Pancreas (tissue), 10 donors: ENCODE results near the gene FMO3. TPM values are rescaled to one million over a fixed set of nuclear protein-coding genes. Genes with fewer than 3 reads are reported as not detected.
A peak's percentile ranks its signal among the peaks of the same experiment; 100 is the strongest.

ENCODE experiments used
- ATAC-seq, 4 donors: fragments of 200-7000 bp; cut with Tn5 transposase; one replicate each; pipeline versions ENCODE4 v1.8.0 to v1.9.1; 2020; ENCODE audit warnings: mild to moderate bottlenecking in 4 of 4, moderate library complexity in 4 of 4
- DNase-seq, 6 donors: peaks; one replicate each; pipeline ENCODE4 v3.0.0-alpha.2; 2020
- FAIRE-seq: peaks from 2 replicates; lab custom pipeline; 2012; peaks lifted over from hg19 to GRCh38; lab: Jason Lieb, UNC
- H3K27ac ChIP-seq, 4 donors: fragments of 200-600 bp; sonication (generic); 1 replicate in 3 of 4; 2 replicates in 1 of 4; pipeline versions ENCODE4 v1.5.0 to v1.8.0; 2020
- H3K27me3 ChIP-seq, 4 donors: fragments of 200-600 bp; one replicate each; pipeline ENCODE4 v1.8.0; 2021
- H3K36me3 ChIP-seq, 3 donors: fragments of 200-600 bp; sonication (generic) in 1 of 3; one replicate each; pipeline versions ENCODE4 v1.5.0 to v1.8.0; 2020 to 2021
- H3K4me1 ChIP-seq, 3 donors: fragments of 200-600 bp; one replicate each; pipeline ENCODE4 v1.8.0; 2021
- H3K4me3 ChIP-seq, 4 donors: fragments of 200-600 bp; sonication (generic) in 2 of 4; one replicate each; pipeline versions ENCODE4 v1.5.0 to v1.8.0; 2020 to 2021
- H3K9me3 ChIP-seq, 4 donors: fragments of 200-600 bp; one replicate each; pipeline ENCODE4 v1.8.0; 2021
- WGBS, 2 donors: extraction: QIAGEN DNeasy Blood & Tissue Kit; methylation state at CpG; one replicate each; pipeline ENCODE4 v1.1.7; 2013; 5-methylcytosine and 5-hydroxymethylcytosine counted together
- intact Hi-C, 3 donors: fragments of 100-400 bp; cut with DNase I; formaldehyde crosslinking; loops; one replicate each; pipeline versions ENCODE4 v1.11.1 to v1.14.2; 2022
- polyA plus RNA-seq, 2 donors: library from polyadenylated mRNA; stranded (reverse); fragments of 200-250 nt; gene quantifications; one replicate each; pipeline ENCODE4 v1.2.3, GENCODE V29; 2013
- total RNA-seq, 6 donors: library from RNA; stranded (reverse); fragmentation: NEBNext Ultra II Directional in 4 of 6; extraction: Animal tissue kit (Norgen Biotek cat#: 25700) in 4 of 6; gene quantifications; one replicate each; pipeline versions ENCODE4 v1.2.1 to v1.2.4, GENCODE V29; 2021 to 2023
- TF ChIP-seq, protein P1 (sequence below), 4 donors: fragments of 200-600 bp; sonication (generic) in 3 of 4; IDR thresholded peaks; one replicate each; pipeline versions ENCODE4 v1.5.0 to v1.8.0; 2021; ENCODE audit warnings: antibody characterized with exemption in 4 of 4
- donor health status: healthy with polysubstance abuse.
- donor health status: DM: no; HTN: no; CAD: no; lungs with moderate emphysema.
- donor health status: DM: no; HTN: no; CAD: no.
- donor health status: control.
- donor health status: control.
- donor health status: Bipolar disorder and iron deficiency.
- donor health status: DM: yes; HTN: yes; CAD: no.
- donor health status: DM: no; HTN: no; CAD: no.
- donor health status: DM: no; HTN: no; CAD: no.
- donor health status: DM: yes; HTN: yes; CAD: no.

The FMO3 gene
- total and polyA plus RNA-seq, 8 donors, result 0.28 to 4.7 (median 1.4) TPM

DNA sequence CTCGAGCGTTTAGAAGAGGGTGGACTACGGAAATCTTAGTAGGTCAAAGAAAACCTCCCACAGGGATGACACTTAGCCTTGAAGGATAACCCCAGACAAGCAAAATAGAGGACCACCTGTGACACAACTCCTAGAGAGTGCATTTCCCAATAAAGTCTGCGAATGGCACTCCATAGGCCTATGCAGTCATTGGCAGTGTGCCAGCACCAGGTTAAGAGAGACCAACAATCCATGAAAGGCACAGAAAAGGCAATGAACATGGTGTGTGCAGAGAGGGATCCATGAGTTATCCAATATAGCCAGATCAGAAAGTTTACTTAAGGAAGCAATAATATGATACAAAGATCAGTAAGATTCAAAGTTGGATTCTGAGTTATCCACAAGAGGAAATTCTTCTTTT lies 49.2 kb downstream of the FMO3 start:
- TF ChIP-seq, protein P1, sequence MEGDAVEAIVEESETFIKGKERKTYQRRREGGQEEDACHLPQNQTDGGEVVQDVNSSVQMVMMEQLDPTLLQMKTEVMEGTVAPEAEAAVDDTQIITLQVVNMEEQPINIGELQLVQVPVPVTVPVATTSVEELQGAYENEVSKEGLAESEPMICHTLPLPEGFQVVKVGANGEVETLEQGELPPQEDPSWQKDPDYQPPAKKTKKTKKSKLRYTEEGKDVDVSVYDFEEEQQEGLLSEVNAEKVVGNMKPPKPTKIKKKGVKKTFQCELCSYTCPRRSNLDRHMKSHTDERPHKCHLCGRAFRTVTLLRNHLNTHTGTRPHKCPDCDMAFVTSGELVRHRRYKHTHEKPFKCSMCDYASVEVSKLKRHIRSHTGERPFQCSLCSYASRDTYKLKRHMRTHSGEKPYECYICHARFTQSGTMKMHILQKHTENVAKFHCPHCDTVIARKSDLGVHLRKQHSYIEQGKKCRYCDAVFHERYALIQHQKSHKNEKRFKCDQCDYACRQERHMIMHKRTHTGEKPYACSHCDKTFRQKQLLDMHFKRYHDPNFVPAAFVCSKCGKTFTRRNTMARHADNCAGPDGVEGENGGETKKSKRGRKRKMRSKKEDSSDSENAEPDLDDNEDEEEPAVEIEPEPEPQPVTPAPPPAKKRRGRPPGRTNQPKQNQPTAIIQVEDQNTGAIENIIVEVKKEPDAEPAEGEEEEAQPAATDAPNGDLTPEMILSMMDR (IDR thresholded peaks at IDR 0.05), result no peak
- Histone ChIP-seq H3K4me3 (no peak overlapping the region), H3K36me3 (no peaks in the 10 kb centered on the region), H3K27ac (no peak overlapping the region), H3K4me1 (peaks cover 0 to 3% (median 0%) of the 10 kb centered on the region in 3 donors), H3K27me3 (no peaks in the 10 kb centered on the region), H3K9me3 (no peaks in the 10 kb centered on the region)
- FAIRE-seq (no peak), DNase-seq (no peak), ATAC-seq (no peak)
- intact Hi-C loops, result no loop called here
- WGBS, 2 donors, result 79 to 91% methylated on average over 4 of the region's 4 CpGs

DNA sequence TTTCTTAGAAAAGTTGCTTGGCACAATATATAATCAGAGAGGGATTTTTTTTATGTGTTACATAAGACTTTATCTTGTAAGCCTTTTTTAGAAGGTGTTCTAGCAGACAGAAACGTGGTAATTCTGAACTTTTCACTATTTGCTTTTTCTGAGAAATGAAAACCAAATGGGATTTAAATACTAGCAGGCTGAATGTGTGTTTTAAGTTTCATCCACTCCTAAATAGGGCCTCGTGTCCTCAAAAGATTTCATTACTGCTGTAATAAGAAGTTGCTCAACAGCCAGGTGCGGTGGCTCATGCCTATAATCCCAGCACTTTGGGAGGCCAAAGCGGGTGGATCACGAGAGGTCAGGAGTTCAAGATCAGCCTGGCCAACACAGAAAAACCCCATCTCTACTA lies 49.7 kb downstream of the FMO3 start:
- Histone ChIP-seq H3K36me3 (no peaks in the 10 kb centered on the region), H3K27me3 (no peaks in the 10 kb centered on the region), H3K4me3 (no peak overlapping the region), H3K9me3 (no peaks in the 10 kb centered on the region), H3K4me1 (peaks cover 0 to 3% (median 0%) of the 10 kb centered on the region in 3 donors), H3K27ac (no peak overlapping the region)
- 68 to 76% methylated on average over 5 of the region's 5 CpGs for WGBS, 2 donors
- TF ChIP-seq, protein P1 (IDR thresholded peaks at IDR 0.05), result no peak
- ATAC-seq (no peak), DNase-seq (no peak), FAIRE-seq (no peak)
- intact Hi-C loops, result no loop called here

DNA sequence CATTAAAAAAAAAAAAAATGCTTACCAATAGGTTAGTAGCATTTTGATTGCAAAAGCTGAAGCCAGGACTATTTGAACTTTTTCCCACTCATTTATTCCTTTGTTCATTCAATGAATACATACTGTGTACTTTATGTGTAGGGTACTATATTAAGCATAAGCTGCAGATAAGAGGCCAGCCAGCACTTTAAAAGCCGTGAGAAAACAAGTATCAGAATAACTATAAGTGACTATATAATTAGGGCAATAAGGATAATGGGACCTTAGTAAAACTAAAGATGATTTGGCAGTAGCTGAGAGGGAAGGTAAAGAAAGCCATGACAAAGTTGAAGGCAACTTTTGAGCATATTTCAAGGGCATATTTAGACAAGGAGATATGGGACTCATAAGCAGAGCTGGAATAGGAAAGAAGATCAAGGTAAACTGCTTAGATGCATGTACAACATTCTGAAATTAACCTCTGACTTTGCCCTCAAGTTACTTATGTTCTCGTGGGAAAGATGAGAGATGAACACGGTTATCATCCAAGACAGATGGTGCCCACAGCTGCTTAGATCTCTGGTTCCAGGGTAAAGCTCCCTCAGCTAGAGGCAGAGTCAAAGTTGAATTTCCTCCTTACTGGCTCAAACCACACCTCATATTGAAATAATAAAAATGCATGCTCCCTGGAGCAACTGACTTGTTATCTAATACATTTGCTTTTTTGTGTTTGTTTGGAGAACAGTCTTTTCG lies 50.4 kb downstream of the FMO3 start:
- Histone ChIP-seq H3K9me3 (no peaks in the 10 kb centered on the region), H3K27me3 (no peaks in the 10 kb centered on the region), H3K36me3 (no peaks in the 10 kb centered on the region), H3K4me1 (peaks cover 0 to 3% (median 0%) of the 10 kb centered on the region in 3 donors), H3K27ac (no peak overlapping the region), H3K4me3 (no peak overlapping the region)
- WGBS, 2 donors, result 54 to 56% methylated on average over 4 of the region's 4 CpGs
- TF ChIP-seq, protein P1 (IDR thresholded peaks at IDR 0.05), result no peak
- ATAC-seq (no peak), FAIRE-seq (no peak), DNase-seq (no peak)
- intact Hi-C loops, result no loop called here

DNA sequence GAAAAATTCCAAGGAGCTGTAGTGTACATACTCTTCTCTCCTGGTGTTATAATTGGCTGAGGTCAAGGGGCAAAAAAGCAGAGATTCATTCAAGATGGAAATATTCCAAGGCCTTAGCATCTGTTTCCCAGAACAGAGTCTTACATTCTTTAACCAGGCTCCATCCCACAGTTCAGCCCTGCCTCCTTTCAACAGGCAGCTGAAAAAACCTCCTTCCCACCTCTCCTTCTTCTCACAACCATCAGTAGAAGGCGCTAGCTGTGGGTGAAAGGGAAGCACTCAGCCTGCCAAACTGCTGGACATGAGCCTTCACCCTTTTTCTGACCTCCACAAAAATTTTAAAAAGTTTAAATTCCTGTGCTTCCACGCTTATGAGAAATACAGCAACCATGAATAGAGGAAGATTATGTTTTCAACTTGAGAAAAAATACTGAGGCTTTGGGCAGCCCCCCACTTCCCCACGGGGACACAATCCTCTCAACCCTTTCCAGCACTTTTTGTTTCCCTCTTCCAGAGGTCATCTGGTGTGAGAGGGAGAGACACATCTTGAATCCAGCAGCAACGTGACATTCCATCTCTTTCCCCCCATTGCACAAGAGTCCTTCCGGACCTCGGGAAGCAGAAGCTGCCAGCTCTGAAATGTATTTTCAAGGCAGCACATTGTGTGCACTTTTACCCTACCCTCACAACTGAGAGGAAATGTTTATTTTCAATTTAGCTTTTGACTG lies 51.1 kb downstream of the FMO3 start:
- intact Hi-C loops, result no loop called here
- TF ChIP-seq, protein P1 (IDR thresholded peaks at IDR 0.05), result no peak
- FAIRE-seq (no peak), DNase-seq (peak in 1 of 6 donors; percentile 20), ATAC-seq (peak; percentile 31 to 75 (median 64))
- 43 to 52% methylated on average over 6 of the region's 6 CpGs for WGBS, 2 donors
- peak overlapping the region in 2 of 4 donors; percentile 35 to 63 for H3K27ac ChIP-seq
- H3K36me3 ChIP-seq, result no peaks in the 10 kb centered on the region
- H3K9me3 ChIP-seq, result no peaks in the 10 kb centered on the region
- H3K4me1 ChIP-seq, result peaks cover 0 to 3% (median 0%) of the 10 kb centered on the region in 3 donors
- H3K27me3 ChIP-seq, result no peaks in the 10 kb centered on the region
- H3K4me3 ChIP-seq, result no peak overlapping the region
